Neural crest cell (in vitro differentiated cells): Measurements from ENCODE around the gene NEDD4. TPM values are rescaled to one million over a fixed set of nuclear protein-coding genes. Genes with fewer than 3 reads are reported as not detected.
A peak's percentile ranks its signal among the peaks of the same experiment; 100 is the strongest.

ENCODE experiments used
- DNase-seq: peaks from one replicate; pipeline ENCODE4 v3.0.0; 2021; ENCODE audit warnings: low read depth, mixed read lengths, low spot score
- H3K27ac Mint-ChIP-seq: one replicate; pipeline ENCODE4 v1.8.0; 2021; ENCODE audit warnings: mild to moderate bottlenecking, mixed read lengths; ENCODE audit not compliant: unreplicated experiment
- H3K27me3 Mint-ChIP-seq: 2 replicates; pipeline ENCODE4 v1.8.0; 2021; ENCODE audit warnings: low read depth, mild to moderate bottlenecking, mixed read lengths
- H3K36me3 Mint-ChIP-seq: 2 replicates; pipeline ENCODE4 v1.8.0; 2021; ENCODE audit warnings: low read depth, mild to moderate bottlenecking, mixed read lengths
- H3K4me1 Mint-ChIP-seq: 2 replicates; pipeline ENCODE4 v1.8.0; 2021; ENCODE audit warnings: mixed read lengths
- H3K4me3 Mint-ChIP-seq: one replicate; pipeline ENCODE4 v1.8.0; 2021; ENCODE audit warnings: mild to moderate bottlenecking, mixed read lengths
- H3K9me3 Mint-ChIP-seq: 2 replicates; pipeline ENCODE4 v1.8.0; 2021; ENCODE audit warnings: mixed read lengths
- total RNA-seq: library from RNA; stranded (reverse); gene quantifications from 2 replicates; pipeline ENCODE4 v1.2.1, GENCODE V29; 2021
- TF ChIP-seq, protein P1 (sequence below): fragments of 200-600 bp; sonication (generic); conservative IDR thresholded peaks from 2 replicates; pipeline ENCODE4 v1.5.0; 2021; ENCODE audit warnings: antibody characterized with exemption, mild to moderate bottlenecking

NEDD4 gene
- total RNA-seq, 1 donor from 2014 or later: 20.3 TPM

DNA sequence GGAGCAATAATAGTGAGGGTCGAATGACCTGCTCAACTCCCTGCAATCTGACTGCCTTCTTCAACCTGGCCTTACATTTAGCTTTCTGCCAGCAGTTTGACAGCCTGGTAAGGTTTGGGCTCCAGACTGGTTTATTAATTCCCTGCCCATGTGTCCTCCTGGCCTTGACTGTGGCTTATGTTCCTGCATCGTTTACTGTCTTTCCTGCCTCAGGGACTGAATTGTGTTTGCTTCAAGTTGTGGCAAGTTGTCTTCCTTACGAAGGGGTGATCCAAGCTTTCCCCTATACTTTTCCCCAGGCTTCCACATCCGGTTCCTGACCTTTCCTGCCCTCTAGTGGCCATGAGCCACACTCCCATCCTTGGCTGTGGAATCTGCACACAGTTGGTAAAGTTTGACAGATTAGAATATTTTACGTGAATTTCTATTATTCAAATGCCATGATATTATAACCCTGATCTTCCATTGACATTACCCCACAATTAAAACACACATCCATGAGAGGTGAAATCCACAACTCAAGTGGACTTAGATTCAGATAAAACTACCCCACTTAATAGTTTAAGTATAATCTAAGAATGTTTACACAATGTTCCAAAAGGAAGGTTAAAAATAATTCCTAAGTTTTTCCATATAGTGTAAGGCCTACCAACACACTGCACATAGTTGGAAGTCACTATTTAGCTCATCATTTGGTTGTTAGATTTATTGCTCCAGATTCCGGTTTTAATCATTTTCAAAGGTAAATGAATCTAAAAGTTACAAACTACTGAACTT, 95.7 kb downstream of the NEDD4 start:
- no peaks in the 10 kb centered on the region for H3K9me3 Mint-ChIP-seq
- no peaks in the 10 kb centered on the region for H3K27me3 Mint-ChIP-seq
- DNase-seq: peak; percentile 55
- H3K36me3 Mint-ChIP-seq: no peaks in the 10 kb centered on the region
- H3K4me3 Mint-ChIP-seq: no peak overlapping the region
- no peak overlapping the region for H3K27ac Mint-ChIP-seq
- TF ChIP-seq, protein P1, sequence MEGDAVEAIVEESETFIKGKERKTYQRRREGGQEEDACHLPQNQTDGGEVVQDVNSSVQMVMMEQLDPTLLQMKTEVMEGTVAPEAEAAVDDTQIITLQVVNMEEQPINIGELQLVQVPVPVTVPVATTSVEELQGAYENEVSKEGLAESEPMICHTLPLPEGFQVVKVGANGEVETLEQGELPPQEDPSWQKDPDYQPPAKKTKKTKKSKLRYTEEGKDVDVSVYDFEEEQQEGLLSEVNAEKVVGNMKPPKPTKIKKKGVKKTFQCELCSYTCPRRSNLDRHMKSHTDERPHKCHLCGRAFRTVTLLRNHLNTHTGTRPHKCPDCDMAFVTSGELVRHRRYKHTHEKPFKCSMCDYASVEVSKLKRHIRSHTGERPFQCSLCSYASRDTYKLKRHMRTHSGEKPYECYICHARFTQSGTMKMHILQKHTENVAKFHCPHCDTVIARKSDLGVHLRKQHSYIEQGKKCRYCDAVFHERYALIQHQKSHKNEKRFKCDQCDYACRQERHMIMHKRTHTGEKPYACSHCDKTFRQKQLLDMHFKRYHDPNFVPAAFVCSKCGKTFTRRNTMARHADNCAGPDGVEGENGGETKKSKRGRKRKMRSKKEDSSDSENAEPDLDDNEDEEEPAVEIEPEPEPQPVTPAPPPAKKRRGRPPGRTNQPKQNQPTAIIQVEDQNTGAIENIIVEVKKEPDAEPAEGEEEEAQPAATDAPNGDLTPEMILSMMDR: peak; percentile 83
- peaks cover 7% of the 10 kb centered on the region for H3K4me1 Mint-ChIP-seq

- TF ChIP-seq, protein P1: no peak
- Mint-ChIP-seq H3K4me1 (peaks cover 7% of the 10 kb centered on the region), H3K4me3 (no peak overlapping the region), H3K27me3 (no peaks in the 10 kb centered on the region), H3K9me3 (no peaks in the 10 kb centered on the region), H3K36me3 (peaks cover 3% of the 10 kb centered on the region), H3K27ac (no peak overlapping the region)
- no peak for DNase-seq
Observed at GRCh38 chr15:55894399-55894965, 98.9 kb downstream of the NEDD4 start.

DNA sequence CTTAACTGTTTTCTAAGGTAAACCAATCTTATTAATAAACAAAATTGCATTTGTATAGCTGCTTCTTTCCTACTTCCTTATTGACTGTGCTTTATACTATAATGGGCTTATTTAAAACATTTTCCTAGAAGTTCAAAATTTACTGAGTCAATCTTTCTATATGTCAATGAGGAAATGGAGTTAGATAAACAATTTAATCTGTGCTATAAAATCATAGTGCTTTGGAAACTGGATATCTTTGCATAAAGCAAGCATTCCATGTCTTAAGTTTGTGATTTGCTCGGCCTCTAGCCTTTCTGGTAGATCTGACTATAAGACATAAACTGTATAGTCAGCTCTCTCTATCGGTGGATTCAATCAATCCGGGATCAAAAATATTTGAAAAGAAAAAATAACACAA, 99.6 kb downstream of the NEDD4 start:
- H3K27ac Mint-ChIP-seq: no peak overlapping the region
- TF ChIP-seq, protein P1: no peak
- no peak for DNase-seq
- no peak overlapping the region for H3K4me3 Mint-ChIP-seq
- peaks cover 5% of the 10 kb centered on the region for H3K36me3 Mint-ChIP-seq
- H3K27me3 Mint-ChIP-seq: no peaks in the 10 kb centered on the region
- H3K4me1 Mint-ChIP-seq: peaks cover 7% of the 10 kb centered on the region
- H3K9me3 Mint-ChIP-seq: peaks cover 5% of the 10 kb centered on the region

DNA sequence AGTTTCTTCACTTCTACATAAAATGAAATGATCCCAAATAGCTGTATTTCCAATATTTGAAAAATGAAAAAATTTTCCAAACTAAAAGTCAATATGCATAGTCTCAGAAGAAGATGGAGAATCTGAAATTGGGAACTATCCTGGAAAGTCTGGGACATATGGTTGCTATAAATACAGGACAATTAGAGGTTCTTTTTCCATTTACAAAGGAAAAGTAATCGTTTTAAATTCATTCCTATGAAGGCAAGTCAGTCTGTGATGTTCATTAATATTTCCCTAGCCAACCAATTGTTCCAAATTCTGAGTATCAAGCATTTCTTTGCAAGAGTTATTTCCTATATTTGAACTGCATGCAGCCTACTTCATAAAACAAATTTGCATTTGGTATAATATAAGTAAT, 102.2 kb downstream of the NEDD4 start:
- DNase-seq: no peak
- H3K27me3 Mint-ChIP-seq: no peaks in the 10 kb centered on the region

DNA sequence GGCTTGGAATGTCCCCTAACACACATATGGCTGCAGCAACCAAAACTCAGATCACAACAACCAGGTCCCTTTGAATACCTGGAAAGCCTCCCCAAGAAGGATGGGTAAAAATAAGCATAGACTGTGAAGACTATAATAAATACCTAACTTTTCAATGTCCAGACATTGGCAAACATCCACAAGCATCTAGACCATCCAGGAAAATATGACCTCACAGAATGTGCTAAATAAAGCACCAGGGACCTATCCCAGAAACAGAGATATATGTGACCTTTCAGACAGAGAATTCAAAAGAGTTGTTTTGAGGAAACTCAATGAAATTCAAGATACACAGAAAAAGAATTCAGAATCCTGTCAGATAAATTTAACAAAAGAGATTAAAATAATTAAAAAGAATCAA, 109.2 kb downstream of the NEDD4 start:
- no peak for DNase-seq
- Mint-ChIP-seq H3K27me3 (no peaks in the 10 kb centered on the region), H3K36me3 (peaks cover 23% of the 10 kb centered on the region), H3K27ac (no peak overlapping the region), H3K9me3 (peaks cover 21% of the 10 kb centered on the region), H3K4me1 (no peaks in the 10 kb centered on the region), H3K4me3 (no peak overlapping the region)
- TF ChIP-seq, protein P1: no peak

More for the DNA sequence above, 102.2 kb downstream of the NEDD4 start:
- H3K4me3 Mint-ChIP-seq: no peak overlapping the region
- TF ChIP-seq, protein P1: no peak
- no peak overlapping the region for H3K27ac Mint-ChIP-seq
- peaks cover 23% of the 10 kb centered on the region for H3K36me3 Mint-ChIP-seq
- H3K9me3 Mint-ChIP-seq: peaks cover 18% of the 10 kb centered on the region
- no peaks in the 10 kb centered on the region for H3K4me1 Mint-ChIP-seq
